Activated naive CD8-positive, alpha-beta T cell (primary cell): Measurements from ENCODE around the gene SOCS4.
"Not testable (repeated sequence)": the region's sequence is repeated elsewhere in the genome, so short reads cannot be mapped to it uniquely, and the experiment has no call there.

Source experiments
- H3K27ac Mint-ChIP-seq: one replicate; pipeline ENCODE4 v1.8.0; 2021; ENCODE audit warnings: mixed read lengths
- H3K27me3 Mint-ChIP-seq: one replicate; pipeline ENCODE4 v1.8.0; 2021; ENCODE audit warnings: mixed read lengths
- H3K36me3 Mint-ChIP-seq: one replicate; pipeline ENCODE4 v1.8.0; 2021; ENCODE audit warnings: mixed read lengths
- H3K4me1 Mint-ChIP-seq: one replicate; pipeline ENCODE4 v1.8.0; 2021; ENCODE audit warnings: low read depth, mixed read lengths
- H3K4me3 Mint-ChIP-seq: one replicate; pipeline ENCODE4 v1.8.0; 2021; ENCODE audit warnings: mild to moderate bottlenecking, mixed read lengths
- H3K9me3 Mint-ChIP-seq: one replicate; pipeline ENCODE4 v1.8.0; 2021; ENCODE audit warnings: low read depth, mixed read lengths

The SOCS4 gene

DNA sequence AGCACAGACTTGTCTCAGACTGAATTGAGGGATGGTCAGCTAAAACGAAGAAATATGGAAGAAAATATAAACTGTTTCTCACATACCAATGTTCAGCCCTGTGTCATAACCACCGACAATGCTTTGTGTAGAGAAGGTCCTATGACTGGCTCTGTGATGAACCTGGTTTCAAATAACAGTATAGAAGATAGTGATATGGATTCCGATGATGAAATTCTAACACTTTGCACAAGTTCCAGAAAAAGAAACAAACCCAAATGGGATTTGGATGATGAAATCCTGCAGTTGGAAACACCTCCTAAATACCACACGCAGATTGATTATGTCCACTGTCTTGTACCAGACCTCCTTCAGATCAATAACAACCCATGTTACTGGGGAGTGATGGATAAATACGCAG, 16.5 kb downstream of the SOCS4 start:
- H3K4me3 Mint-ChIP-seq: no peak overlapping the region

GRCh38 chr14:55045087-55045486, 18.1 kb downstream of the SOCS4 start:
- no peaks in the 10 kb centered on the region for H3K27me3 Mint-ChIP-seq
- H3K4me3 Mint-ChIP-seq: no peak overlapping the region
- peak overlapping the region; percentile 55 for H3K27ac Mint-ChIP-seq
- H3K4me1 Mint-ChIP-seq: peaks cover 10% of the 10 kb centered on the region
- H3K36me3 Mint-ChIP-seq: peaks cover 3% of the 10 kb centered on the region
- H3K9me3 Mint-ChIP-seq: no peaks in the 10 kb centered on the region

More for the DNA sequence above, 16.5 kb downstream of the SOCS4 start:
- H3K36me3 Mint-ChIP-seq: peaks cover 5% of the 10 kb centered on the region
- no peaks in the 10 kb centered on the region for H3K9me3 Mint-ChIP-seq
- no peaks in the 10 kb centered on the region for H3K27me3 Mint-ChIP-seq
- H3K4me1 Mint-ChIP-seq: peaks cover 12% of the 10 kb centered on the region
- H3K27ac Mint-ChIP-seq: peak overlapping the region; percentile 23

DNA sequence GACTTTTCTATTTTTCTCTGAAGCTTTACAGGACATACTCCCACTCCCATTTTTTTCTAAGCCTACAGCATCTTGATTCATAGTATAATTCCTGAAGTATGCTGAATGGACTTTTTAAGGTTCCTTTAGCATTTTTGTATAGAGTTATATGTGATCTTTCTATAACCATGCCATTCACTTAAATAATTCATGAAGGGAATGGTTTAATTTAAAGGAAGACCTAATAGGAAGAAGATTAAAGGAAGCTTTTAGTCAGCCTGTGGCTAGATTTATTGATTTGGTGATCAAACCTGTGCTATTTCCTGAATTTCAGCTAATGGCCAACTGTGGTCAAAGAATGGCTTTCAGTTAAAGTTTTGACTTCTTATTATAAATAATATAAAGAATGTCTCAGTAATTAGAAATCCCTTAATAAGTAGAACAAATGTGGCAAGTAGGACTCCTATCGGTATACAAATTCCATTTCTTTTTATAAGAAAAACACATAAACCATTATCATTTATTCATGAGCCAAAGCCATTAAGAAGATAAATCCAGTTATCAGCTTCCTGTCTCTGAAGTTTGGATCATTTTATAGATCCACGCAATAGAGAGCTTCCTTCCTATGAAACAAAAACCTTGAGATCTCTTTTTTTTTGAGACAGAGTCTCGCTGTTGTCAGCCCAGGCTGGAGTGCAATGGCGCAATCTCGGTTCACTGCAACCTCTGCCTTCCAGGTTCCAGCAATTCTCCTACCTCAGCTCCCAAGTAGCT, 20.4 kb downstream of the SOCS4 start:
- Mint-ChIP-seq H3K27ac (no peak overlapping the region), H3K36me3 (peaks cover 3% of the 10 kb centered on the region), H3K4me1 (peaks cover 19% of the 10 kb centered on the region), H3K9me3 (no peaks in the 10 kb centered on the region), H3K4me3 (no peak overlapping the region), H3K27me3 (no peaks in the 10 kb centered on the region)

- no peak overlapping the region for H3K27ac Mint-ChIP-seq
- no peaks in the 10 kb centered on the region for H3K36me3 Mint-ChIP-seq
- H3K4me3 Mint-ChIP-seq: no peak overlapping the region
- H3K4me1 Mint-ChIP-seq: peaks cover 33% of the 10 kb centered on the region
- H3K9me3 Mint-ChIP-seq: no peaks in the 10 kb centered on the region
- H3K27me3 Mint-ChIP-seq: no peaks in the 10 kb centered on the region
Observed at GRCh38 chr14:55048900-55049436, 21.9 kb downstream of the SOCS4 start.

GRCh38 chr14:55051165-55051422, 24.1 kb downstream of the SOCS4 start:
- H3K4me1 Mint-ChIP-seq: peaks cover 36% of the 10 kb centered on the region
- peak overlapping the region; percentile 91 for H3K27ac Mint-ChIP-seq
- H3K27me3 Mint-ChIP-seq: no peaks in the 10 kb centered on the region
- peak overlapping the region; percentile 93 for H3K4me3 Mint-ChIP-seq
- peaks cover 4% of the 10 kb centered on the region for H3K36me3 Mint-ChIP-seq
- H3K9me3 Mint-ChIP-seq: no peaks in the 10 kb centered on the region

GRCh38 chr14:55051423-55052268, 24.6 kb downstream of the SOCS4 start, which contains the start of gene MAPK1IP1L:
Gene MAPK1IP1L (plus strand): TSS chr14:55051647. CDS start chr14:55061684, 10,037 bp downstream.
- Mint-ChIP-seq H3K36me3 (peaks cover 4% of the 10 kb centered on the region), H3K9me3 (no peaks in the 10 kb centered on the region), H3K4me1 (peaks cover 40% of the 10 kb centered on the region), H3K4me3 (peak within 1 kb of the TSS; percentile 93), H3K27me3 (no peaks in the 10 kb centered on the region), H3K27ac (peak within 1 kb of the TSS; percentile 91)

DNA sequence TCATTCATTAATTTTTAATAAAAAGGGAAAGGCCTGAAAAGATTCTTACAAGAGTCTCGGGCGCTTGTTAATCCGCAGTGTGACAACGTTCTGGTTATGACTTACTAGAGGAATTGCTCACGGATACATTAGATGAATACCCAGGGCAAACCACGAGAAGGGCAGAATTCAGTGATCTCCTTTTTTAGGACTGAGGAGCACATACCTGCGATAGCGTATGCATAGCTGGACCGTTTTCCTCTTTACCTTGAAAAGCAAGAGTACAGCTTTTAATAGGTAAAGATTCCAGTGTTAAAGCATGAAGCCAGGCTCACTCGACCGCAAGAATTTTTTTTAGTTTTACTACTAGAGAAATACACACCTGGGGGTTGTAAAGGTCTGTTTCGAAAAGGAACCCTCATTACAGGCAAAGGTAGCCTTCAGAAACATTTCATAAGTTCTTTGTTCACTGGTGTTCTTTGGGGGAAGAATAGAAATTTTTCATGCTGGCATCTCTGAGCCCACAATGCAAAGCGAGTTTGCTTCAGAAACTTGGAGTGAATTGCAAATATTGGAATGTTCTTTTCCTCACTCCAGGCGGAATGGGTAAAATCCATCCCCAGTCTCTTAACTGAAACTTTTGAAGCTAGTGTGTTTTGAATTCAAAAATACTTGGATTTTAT, 25.4 kb downstream of the SOCS4 start:
- Mint-ChIP-seq H3K9me3 (no peaks in the 10 kb centered on the region), H3K4me1 (peaks cover 43% of the 10 kb centered on the region), H3K27me3 (no peaks in the 10 kb centered on the region), H3K27ac (peak overlapping the region; percentile 88), H3K36me3 (peaks cover 4% of the 10 kb centered on the region), H3K4me3 (peak overlapping the region; percentile 93)

DNA sequence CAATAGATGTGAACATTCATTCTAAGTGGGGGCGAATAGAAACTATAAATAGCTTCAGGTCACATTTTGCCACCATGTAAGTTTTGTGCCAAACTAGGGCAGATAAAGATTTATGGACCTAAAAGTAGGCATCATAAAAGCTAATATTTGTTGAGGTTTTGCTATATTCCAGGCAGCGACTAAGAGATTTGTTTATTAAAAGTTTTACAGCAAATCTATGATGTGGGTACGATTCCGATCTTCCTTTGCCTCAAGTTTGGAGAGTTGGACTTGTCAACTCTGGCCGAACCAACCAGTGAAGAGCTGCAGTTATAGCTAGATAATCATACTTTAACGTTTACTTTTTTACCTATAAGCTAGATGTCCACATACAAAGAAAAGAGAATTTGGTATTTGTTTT, 26.0 kb downstream of the SOCS4 start:
- peak overlapping the region; percentile 93 for H3K4me3 Mint-ChIP-seq
- H3K9me3 Mint-ChIP-seq: no peaks in the 10 kb centered on the region
- peaks cover 4% of the 10 kb centered on the region for H3K36me3 Mint-ChIP-seq
- peaks cover 45% of the 10 kb centered on the region for H3K4me1 Mint-ChIP-seq
- peak overlapping the region; percentile 89 for H3K27ac Mint-ChIP-seq
- H3K27me3 Mint-ChIP-seq: no peaks in the 10 kb centered on the region

DNA sequence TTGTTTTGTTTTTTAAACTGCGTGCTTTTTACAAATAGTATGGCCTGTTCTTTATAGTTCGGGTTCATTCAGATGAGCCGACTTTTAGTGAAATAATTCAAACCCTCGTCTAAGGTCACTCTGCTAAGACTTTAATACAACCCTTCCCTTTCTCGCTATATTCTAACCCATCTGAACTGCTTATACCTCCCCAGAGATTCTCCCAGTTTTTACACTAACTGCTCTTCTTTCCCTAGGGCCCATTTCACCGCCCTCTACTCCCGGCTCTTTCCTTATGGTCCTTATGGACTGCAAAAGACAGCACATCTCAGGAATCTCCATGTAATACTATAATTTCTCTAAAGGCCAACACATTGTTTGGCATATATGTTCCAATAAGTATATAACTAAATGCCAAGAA, 26.5 kb downstream of the SOCS4 start:
- Mint-ChIP-seq H3K27ac (peak overlapping the region; percentile 89), H3K9me3 (no peaks in the 10 kb centered on the region), H3K4me3 (peak overlapping the region; percentile 93), H3K36me3 (peaks cover 4% of the 10 kb centered on the region), H3K27me3 (no peaks in the 10 kb centered on the region), H3K4me1 (peaks cover 48% of the 10 kb centered on the region)

DNA sequence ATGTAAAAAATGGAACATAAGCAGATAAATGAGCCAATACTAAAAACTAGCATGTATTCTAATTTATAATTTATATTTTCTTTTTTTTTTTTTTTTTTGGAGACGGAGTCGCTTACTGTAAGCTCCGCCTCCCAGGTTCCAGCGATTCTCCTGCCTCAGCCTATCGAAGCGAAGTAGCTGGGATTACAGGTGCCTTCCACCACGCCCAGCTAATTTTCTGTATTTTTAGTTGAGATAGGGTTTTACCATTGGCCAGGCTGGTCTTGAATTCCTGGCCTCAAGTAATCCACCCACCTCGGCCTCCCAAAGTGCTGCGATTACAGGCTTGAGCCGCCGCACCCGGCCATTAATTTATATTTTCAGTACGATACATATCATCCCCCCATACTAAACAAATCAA, 27.1 kb downstream of the SOCS4 start:
- Mint-ChIP-seq H3K36me3 (peaks cover 4% of the 10 kb centered on the region), H3K9me3 (no peaks in the 10 kb centered on the region), H3K4me1 (peaks cover 48% of the 10 kb centered on the region), H3K27ac (no peak overlapping the region), H3K4me3 (peak overlapping the region; percentile 93), H3K27me3 (no peaks in the 10 kb centered on the region)

DNA sequence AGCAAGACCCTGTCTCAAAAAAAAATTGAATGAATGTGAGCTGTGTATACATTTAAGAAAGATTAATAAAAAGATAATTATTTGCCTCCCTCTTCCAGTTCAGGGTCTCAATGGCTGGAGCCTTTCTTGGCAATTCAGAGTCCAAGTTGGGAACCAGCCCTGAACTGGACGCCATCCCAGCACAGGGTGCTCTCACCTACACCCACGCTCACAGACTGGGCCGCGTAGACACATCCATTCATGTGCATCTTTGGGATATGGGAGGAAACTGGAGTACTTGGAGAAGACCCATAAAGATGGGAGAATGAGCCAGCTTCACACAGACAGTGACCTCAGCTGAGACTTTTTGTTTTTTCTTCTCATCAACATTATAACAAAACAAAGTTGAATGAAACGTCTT, 30.9 kb downstream of the SOCS4 start:
- H3K4me1 Mint-ChIP-seq: peaks cover 51% of the 10 kb centered on the region
- no peaks in the 10 kb centered on the region for H3K9me3 Mint-ChIP-seq
- H3K27ac Mint-ChIP-seq: no peak overlapping the region
- peaks cover 4% of the 10 kb centered on the region for H3K36me3 Mint-ChIP-seq
- H3K4me3 Mint-ChIP-seq: no peak overlapping the region
- H3K27me3 Mint-ChIP-seq: no peaks in the 10 kb centered on the region

GRCh38 chr14:55059333-55059732, 32.3 kb downstream of the SOCS4 start:
- H3K4me3 Mint-ChIP-seq: no peak overlapping the region
- no peak overlapping the region for H3K27ac Mint-ChIP-seq
- H3K4me1 Mint-ChIP-seq: peaks cover 40% of the 10 kb centered on the region
- H3K36me3 Mint-ChIP-seq: peaks cover 3% of the 10 kb centered on the region
- H3K27me3 Mint-ChIP-seq: no peaks in the 10 kb centered on the region
- no peaks in the 10 kb centered on the region for H3K9me3 Mint-ChIP-seq

- H3K27me3 Mint-ChIP-seq: no peaks in the 10 kb centered on the region
- H3K4me1 Mint-ChIP-seq: peaks cover 27% of the 10 kb centered on the region
- H3K27ac Mint-ChIP-seq: no peak overlapping the region
- no peaks in the 10 kb centered on the region for H3K9me3 Mint-ChIP-seq
- peaks cover 7% of the 10 kb centered on the region for H3K36me3 Mint-ChIP-seq
- no peak overlapping the region for H3K4me3 Mint-ChIP-seq
Observed at GRCh38 chr14:55062517-55063351, 35.7 kb downstream of the SOCS4 start.

DNA sequence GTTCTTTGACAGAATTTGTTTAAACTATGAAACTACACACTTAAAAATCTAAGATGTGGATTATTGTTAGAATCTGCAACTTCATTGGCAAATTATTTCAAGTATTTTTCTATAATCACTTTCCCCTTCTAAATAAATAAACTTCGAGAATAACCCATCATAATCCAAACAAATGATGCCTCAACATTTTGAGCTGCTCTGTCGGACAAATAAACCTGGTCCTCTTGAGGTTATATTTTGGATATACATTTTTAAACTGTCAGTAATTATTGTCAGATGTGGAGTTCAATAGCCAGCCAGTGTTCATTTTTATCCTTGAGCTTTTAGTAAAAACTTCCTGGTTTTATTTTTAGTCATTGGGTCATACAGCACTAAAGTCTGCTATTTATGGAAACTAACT, 37.9 kb downstream of the SOCS4 start:
- H3K9me3 Mint-ChIP-seq, H3K36me3 Mint-ChIP-seq, H3K27me3 Mint-ChIP-seq, H3K4me3 Mint-ChIP-seq, H3K27ac Mint-ChIP-seq: not testable (repeated sequence)
- peaks cover 14% of the 10 kb centered on the region for H3K4me1 Mint-ChIP-seq
